GOT3 (cell line): Measurements from ENCODE around the gene METTL26.

ENCODE experiments used
- DNase-seq: peaks from one replicate; lab custom pipeline; 2025; ENCODE audit warnings: mixed read lengths; lab: John Stamatoyannopoulos, UW

METTL26 gene

GRCh38 chr16:637081-638018 is 1.2 kb upstream of the METTL26 start:
- no peak for DNase-seq

- no peak for DNase-seq
These were observed 416 bp downstream of the METTL26 start for GRCh38 chr16:635573-636205.

GRCh38 chr16:634996-635395 is 1.1 kb downstream of the METTL26 start:
- no peak for DNase-seq

DNA sequence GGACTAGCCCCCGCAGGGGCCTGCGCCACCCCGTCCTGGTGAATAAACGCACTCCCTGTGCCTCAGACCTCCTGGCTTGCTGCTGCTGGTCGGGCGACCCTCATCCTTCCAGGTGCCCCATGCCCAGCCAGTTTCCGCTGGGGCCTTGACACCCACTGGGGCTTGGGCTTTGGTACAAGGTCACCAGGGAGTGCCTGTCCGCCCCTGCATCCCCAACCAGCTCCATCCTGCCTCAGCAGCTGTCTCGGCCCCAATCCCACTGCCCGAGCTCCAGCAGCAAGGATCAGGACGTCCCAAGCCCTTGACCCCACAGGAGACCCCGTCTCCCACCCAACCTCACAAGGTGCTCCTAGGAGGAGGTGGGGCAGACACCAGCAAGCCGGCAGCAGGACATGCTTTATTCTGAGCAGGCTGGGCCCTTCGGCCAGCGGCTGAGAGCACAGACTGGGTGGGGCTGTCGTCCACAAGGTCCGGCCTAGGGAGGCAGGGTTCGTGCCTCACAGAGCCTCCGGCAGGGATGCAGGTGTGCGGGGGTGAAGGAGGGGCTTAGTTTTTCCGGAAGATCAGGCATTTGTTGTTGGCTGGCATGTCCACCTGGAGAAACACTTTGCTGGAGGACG is 1.9 kb downstream of the METTL26 start:
- no peak for DNase-seq

- no peak for DNase-seq
These were observed 2.6 kb downstream of the METTL26 start for GRCh38 chr16:633336-634050.

DNA sequence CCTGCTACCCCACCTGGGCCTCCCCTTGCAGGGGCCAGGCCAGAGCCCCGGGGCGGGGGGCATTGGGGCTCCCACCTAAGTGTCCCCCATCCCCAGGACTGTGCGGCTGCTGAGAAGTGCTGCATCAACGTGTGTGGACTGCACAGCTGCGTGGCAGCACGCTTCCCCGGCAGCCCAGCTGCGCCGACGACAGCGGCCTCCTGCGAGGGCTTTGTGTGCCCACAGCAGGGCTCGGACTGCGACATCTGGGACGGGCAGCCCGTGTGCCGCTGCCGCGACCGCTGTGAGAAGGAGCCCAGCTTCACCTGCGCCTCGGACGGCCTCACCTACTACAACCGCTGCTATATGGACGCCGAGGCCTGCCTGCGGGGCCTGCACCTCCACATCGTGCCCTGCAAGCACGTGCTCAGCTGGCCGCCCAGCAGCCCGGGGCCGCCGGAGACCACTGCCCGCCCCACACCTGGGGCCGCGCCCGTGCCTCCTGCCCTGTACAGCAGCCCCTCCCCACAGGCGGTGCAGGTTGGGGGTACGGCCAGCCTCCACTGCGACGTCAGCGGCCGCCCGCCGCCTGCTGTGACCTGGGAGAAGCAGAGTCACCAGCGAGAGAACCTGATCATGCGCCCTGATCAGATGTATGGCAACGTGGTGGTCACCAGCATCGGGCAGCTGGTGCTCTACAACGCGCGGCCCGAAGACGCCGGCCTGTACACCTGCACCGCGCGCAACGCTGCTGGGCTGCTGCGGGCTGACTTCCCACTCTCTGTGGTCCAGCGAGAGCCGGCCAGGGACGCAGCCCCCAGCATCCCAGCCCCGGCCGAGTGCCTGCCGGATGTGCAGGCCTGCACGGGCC is 3.4 kb downstream of the METTL26 start:
- no peak for DNase-seq

GRCh38 chr16:631808-632358 is 4.2 kb downstream of the METTL26 start:
- DNase-seq, result no peak

DNA sequence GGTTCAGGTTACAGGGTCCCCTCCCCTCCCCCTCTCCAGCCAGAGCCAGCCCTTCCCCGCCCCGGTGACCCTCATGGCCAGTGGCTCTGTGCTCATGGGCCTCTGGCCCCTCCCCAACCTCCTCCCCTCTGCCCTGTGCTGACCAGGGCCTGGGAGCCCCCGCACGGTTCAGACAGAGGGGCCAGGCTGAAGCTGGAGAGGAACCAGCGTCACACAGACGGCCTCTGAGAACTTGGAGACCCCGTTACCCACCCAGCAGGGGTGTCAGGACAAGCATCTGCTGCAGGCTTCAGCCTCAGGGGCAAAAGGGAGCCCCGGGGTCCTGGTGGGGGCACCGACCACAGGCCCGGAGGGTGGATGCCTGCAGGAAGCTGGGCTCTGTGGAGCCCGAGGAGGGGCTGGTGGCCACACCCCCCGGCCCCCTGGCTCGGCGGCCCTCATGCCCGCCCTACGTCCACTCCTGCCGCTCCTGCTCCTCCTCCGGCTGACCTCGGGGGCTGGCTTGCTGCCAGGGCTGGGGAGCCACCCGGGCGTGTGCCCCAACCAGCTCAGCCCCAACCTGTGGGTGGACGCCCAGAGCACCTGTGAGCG is 5.2 kb downstream of the METTL26 start, which contains the start of gene WFIKKN1:
Gene WFIKKN1, plus strand, starts transcription at position 171 of the 591 bp plus-strand sequence. Its CDS starts 269 bp downstream, at position 440.
- no peak for DNase-seq

DNA sequence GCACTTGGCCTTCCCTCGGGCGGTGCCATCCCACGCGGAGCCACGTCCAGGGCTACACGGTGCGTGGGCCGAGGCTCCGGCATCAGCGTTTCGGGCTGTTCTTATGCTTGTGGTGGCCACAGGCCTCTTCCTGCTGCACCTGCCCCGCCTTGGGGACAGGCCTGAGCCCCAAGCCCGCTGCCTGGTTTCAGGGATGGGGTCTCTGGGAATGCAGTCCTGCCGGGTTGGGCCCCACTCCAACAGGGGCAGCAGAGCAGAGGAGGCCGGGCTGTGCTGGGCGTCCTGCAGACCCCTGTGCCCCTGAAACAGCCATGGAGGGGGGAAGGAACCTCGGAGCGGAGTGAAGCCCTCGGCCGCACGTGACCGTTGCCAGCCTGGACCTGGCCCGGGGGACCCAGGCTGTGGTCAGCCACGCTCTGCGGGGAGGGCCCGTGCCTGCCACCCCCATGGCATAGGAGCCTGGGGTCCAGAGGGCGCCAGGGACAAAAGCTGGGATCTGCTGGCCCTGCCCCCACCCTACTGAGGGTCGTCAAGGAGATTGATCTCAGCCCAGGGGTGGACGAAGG is 5.8 kb downstream of the METTL26 start:
- no peak for DNase-seq

GRCh38 chr16:629833-630248 is 6.3 kb downstream of the METTL26 start:
- no peak for DNase-seq

- no peak for DNase-seq
These were observed 6.8 kb downstream of the METTL26 start for GRCh38 chr16:629185-629832.

DNA sequence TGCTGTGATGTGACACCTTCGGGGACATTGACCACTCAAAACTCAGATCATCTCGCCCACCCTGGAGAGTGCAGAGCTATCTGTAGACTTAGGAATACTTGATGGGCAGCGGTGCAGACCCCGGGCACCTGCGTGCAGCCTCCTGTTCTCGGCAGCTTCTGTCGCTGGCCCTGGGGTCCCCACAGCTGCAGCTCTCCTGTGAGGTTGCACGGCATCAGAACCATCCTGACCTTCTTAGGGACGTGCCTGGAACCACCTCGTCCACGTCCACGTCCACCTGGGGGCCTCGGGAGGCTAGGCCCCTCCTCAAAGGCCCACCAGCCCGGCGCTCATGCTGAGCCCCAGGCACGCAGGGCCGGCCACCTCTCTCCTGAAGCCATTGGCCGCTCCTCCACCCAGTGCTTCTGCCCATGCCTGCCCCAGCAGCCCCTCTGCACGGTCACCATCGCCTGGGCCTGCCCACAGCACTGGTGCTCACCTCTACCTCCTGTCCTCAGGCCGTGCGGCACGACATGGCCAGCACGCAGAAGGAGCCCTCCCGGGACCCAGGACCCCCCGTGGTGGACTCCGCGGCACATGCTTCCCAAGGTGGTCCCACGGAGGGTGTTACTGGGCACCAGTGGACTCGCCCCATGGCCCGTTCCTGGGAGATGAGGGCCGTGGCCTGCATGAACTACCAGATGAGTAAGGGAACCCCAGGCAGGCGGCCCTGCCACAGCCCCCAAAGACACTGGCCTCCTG is 7.6 kb downstream of the METTL26 start:
- no peak for DNase-seq

- DNase-seq, result no peak
These were observed 8.5 kb downstream of the METTL26 start for GRCh38 chr16:627454-628239.

DNA sequence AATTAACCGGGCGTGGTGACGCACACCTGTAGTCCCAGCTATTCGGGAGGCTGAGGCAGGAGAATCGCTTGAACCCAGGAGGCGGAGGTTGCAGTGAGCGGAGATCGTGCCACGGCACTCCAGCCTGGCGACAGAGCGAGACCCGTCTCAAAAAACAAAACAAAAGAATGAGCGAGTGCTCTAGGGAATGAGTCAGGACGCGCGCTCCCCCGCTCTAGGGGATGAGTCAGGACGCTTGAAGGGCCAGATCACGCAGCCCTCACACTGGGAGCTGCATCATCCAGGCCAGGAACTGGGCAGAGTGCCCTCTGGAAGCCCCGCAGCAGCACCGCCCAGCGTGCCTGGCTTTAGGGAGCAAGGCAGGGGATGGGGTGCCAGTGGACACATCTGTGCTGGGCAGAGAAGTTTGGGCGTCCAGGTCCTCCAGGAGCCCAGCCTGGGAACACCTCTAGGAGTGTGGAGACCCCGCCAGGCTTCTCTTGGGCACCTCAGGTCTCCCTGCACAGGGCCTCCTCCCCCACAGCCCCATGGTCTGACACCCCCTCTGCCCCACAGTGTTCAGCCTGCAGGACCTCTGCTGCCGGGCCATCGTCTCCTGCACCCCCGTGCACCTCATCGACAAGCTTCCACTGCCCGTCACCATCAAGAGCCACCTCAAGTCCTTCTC is 9.2 kb downstream of the METTL26 start:
- peak; percentile 73 for DNase-seq

GRCh38 chr16:625977-626765 is 9.9 kb downstream of the METTL26 start:
- DNase-seq, result no peak

GRCh38 chr16:625117-625976 is 10.8 kb downstream of the METTL26 start:
- no peak for DNase-seq
